Transverse colon (tissue), 4 donors: ENCODE data around the gene MTHFSD. TPM values are rescaled to one million over a fixed set of nuclear protein-coding genes. Genes with fewer than 3 reads are reported as not detected.

Source experiments
- DNase-seq: peaks from one replicate; pipeline ENCODE4 v3.0.0-alpha.2; 2019
- H3K27ac ChIP-seq, 4 donors: fragments of 200-600 bp; sonication (generic); 2 replicates each; pipeline ENCODE4 v1.5.1; 2016 to 2018; ENCODE audit warnings: inconsistent platforms in 4 of 4
- H3K27me3 ChIP-seq: fragments of 200-600 bp; sonication (generic); 2 replicates; pipeline ENCODE4 v1.5.1; 2017; ENCODE audit warnings: inconsistent platforms
- H3K36me3 ChIP-seq, 4 donors: fragments of 200-600 bp; sonication (generic); 2 replicates each; pipeline ENCODE4 v1.5.1; 2017 to 2019; ENCODE audit warnings: inconsistent platforms in 4 of 4
- H3K4me1 ChIP-seq, 4 donors: fragments of 200-600 bp; sonication (generic); 2 replicates each; pipeline ENCODE4 v1.5.1; 2017 to 2020; ENCODE audit warnings: inconsistent platforms in 4 of 4
- H3K4me3 ChIP-seq, 4 donors: fragments of 200-600 bp; sonication (generic); 1 replicate in 1 of 4; 2 replicates in 3 of 4; pipeline versions ENCODE4 v1.5.1 to v1.6.1; 2017 to 2019; ENCODE audit warnings: inconsistent platforms in 4 of 4
- H3K9me3 ChIP-seq, 2 donors: fragments of 200-600 bp; sonication (generic); 2 replicates each; pipeline ENCODE4 v1.5.1; 2017 to 2019; ENCODE audit warnings: inconsistent platforms in 2 of 2
- EP300 ChIP-seq: sonication (generic); formaldehyde crosslinking; IDR thresholded peaks from one replicate; pipeline ENCODE4 v1.6.1; 2017; ENCODE audit warnings: antibody characterized with exemption, low read depth
- POLR2A ChIP-seq: fragments of 450-650 bp; IDR thresholded peaks from one replicate; pipeline ENCODE4 v1.6.1; 2016; ENCODE audit warnings: antibody characterized with exemption, mild to moderate bottlenecking, moderate library complexity
- POLR2AphosphoS5 ChIP-seq, 3 donors: sonication (generic); formaldehyde crosslinking; IDR thresholded peaks; one replicate each; pipeline ENCODE4 v1.6.1; 2016; ENCODE audit warnings: antibody characterized with exemption in 3 of 3
- WGBS, 2 donors: methylation state at CpG; one replicate each; pipeline ENCODE4 v1.1.5; 2018; ENCODE audit warnings: low coverage in 1 of 2; 5-methylcytosine and 5-hydroxymethylcytosine counted together
- in situ Hi-C, 4 donors: fragments of 200-750 bp; cut with MboI; loops; one replicate each; pipeline versions ENCODE4 v1.15.0 to v1.15.1; 2017; ENCODE audit warnings: low sequenced_read_pairs in 3 of 4, low pct_ligation_motif_present in 1 of 4, low pct_unique_long_range_greater_than_20kb in 1 of 4
- intact Hi-C: fragments of 100-400 bp; cut with DNase I; formaldehyde crosslinking; loops from one replicate; pipeline ENCODE4 v1.15.1; 2023; ENCODE audit warnings: low total_unique reads
- total RNA-seq, 4 donors: library from RNA; depleted of rRNA; stranded (reverse); fragments of >200 nt; gene quantifications; one replicate each; pipeline ENCODE4 v1.1.0, GENCODE V29; 2016
- TF ChIP-seq, protein P1 (sequence below), 5 experiments: fragments of 200-600 bp in 3 of 5; fragments of 450-650 bp in 2 of 5; sonication (generic) in 3 of 5; IDR thresholded peaks; 1 replicate in 2 of 5; 2 replicates in 3 of 5; pipeline ENCODE4 v1.5.1; 2016 to 2017; ENCODE audit warnings: antibody characterized with exemption in 5 of 5, inconsistent platforms in 3 of 5, mild to moderate bottlenecking in 2 of 5, moderate library complexity in 1 of 5

The MTHFSD gene
- total RNA-seq, 4 donors from 2014 or later, result 25.4 to 51.1 (median 30.0) TPM

DNA sequence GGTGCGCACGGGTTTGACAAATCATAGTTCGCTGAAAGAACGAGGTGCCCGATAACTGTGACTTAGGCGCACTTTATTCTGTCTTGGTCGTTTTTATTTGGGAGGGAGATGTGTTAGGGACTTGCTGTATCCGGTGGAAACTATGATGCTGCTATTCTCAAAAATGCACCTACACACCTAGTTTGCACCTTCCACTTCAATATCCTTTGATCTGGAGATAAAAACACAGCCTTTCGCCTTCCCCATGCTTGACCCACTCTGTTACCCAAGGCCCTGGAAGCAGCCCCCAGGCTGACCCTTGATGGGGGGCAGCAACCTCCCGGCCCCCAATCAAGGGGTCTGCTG, 59.7 kb downstream of the MTHFSD start:
- WGBS, 2 donors, result 6 to 21% methylated on average over 2 to 10 of the region's 10 CpGs
- Histone ChIP-seq H3K27ac (peak overlapping the region; percentile 94 to 99 (median 96)), H3K9me3 (no peaks in the 10 kb centered on the region), H3K36me3 (no peaks in the 10 kb centered on the region), H3K27me3 (peaks cover 82% of the 10 kb centered on the region), H3K4me1 (peaks cover 3 to 26% (median 16%) of the 10 kb centered on the region in 4 donors), H3K4me3 (peak overlapping the region in 2 of 4 donors; percentile 40 to 51)
- intact Hi-C loops, result loop anchor here (2.0 to 10.0 kb wide), 2 partner anchors 33 to 71 kb away; no protein-coding TSS in a partner anchor
- TF ChIP-seq, protein P1, sequence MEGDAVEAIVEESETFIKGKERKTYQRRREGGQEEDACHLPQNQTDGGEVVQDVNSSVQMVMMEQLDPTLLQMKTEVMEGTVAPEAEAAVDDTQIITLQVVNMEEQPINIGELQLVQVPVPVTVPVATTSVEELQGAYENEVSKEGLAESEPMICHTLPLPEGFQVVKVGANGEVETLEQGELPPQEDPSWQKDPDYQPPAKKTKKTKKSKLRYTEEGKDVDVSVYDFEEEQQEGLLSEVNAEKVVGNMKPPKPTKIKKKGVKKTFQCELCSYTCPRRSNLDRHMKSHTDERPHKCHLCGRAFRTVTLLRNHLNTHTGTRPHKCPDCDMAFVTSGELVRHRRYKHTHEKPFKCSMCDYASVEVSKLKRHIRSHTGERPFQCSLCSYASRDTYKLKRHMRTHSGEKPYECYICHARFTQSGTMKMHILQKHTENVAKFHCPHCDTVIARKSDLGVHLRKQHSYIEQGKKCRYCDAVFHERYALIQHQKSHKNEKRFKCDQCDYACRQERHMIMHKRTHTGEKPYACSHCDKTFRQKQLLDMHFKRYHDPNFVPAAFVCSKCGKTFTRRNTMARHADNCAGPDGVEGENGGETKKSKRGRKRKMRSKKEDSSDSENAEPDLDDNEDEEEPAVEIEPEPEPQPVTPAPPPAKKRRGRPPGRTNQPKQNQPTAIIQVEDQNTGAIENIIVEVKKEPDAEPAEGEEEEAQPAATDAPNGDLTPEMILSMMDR (IDR thresholded peaks at IDR 0.05), result no peak
- no peak for TF ChIP-seq EP300
- TF ChIP-seq POLR2AphosphoS5 (IDR thresholded peaks at IDR 0.05), result no peak
- TF ChIP-seq POLR2A, result peak; percentile 9
- DNase-seq, result no peak
- in situ Hi-C loops, result no loop called here

DNA sequence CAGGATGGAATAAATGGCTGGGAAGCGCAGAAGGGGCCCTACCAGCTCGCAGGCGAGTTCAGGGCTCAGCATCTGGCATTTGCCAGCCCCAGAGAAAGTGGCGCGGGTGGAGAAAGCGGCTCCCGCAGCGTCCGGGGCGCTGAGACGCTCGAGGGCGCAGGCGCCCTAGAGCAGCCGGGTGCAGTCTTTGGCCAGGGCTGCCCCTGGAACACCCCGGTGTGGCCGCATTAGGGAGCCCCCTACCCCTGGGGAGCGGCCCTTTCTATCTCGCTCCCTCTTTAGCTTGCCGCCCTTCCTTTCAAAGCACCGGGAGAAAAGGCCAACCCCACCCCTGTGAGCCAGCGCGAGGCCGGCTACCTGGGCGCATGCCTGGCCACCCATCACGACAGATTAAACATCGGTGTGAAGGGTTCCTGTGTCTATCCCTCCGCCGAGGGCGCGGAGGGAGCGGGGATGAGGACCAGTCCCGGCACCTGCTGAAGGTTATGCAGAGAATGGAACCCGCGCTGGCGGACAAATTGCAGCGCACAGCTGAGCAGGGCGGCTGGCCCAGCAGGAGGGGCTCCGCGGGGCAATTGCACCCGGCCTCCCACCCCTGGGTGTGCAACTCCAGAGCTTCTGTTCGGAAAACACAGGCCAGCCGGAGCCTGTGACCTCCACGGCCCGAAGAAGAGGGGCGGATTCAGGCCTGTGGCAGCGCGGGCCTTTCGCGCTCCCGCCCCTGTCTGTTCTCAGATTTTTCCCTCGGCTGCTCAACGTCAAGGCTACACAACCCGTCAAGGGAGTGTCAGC, 60.3 kb downstream of the MTHFSD start:
- TF ChIP-seq, protein P1 (IDR thresholded peaks at IDR 0.05), result no peak
- TF ChIP-seq POLR2A (no peak), EP300 (peak; percentile 13), POLR2AphosphoS5 (IDR thresholded peaks at IDR 0.05) (peak; percentile 27 to 67 (median 57))
- intact Hi-C loops, result loop anchor here (2.0 to 10.0 kb wide), 2 partner anchors 32 to 70 kb away; no protein-coding TSS in a partner anchor

DNA sequence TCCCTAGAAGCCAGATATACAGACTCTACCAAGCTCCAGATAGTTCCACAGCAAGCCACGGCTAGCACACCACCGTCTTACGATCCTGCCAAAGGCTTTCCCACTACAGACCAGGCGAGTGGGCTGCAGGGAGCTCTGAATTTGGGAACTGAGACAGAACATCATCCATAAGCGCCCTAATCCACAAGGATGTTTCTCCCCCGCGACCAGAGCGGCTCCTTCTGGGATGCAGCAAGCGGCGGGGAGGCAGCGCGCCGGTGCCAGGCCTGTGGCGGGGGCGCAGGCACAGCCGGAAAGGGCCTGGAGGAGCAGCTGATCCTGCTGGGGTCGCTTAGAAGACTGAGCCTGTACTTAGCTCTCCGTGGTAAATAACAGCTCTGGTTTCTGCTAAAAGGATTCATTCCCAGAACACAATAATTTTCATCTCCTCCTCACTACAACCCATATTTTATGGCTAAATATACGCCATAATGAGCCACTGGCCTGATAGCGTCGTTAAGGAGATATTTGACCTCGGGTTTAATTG, 60.9 kb downstream of the MTHFSD start:
- Histone ChIP-seq H3K4me3 (peak overlapping the region in 3 of 4 donors; percentile 1 to 51 (median 40)), H3K36me3 (no peaks in the 10 kb centered on the region), H3K27ac (peak overlapping the region; percentile 94 to 99 (median 96)), H3K27me3 (peaks cover 70% of the 10 kb centered on the region), H3K9me3 (no peaks in the 10 kb centered on the region), H3K4me1 (peaks cover 3 to 26% (median 13%) of the 10 kb centered on the region in 4 donors)
- TF ChIP-seq, protein P1 (IDR thresholded peaks at IDR 0.05), result no peak
- TF ChIP-seq POLR2AphosphoS5 (IDR thresholded peaks at IDR 0.05) (no peak), EP300 (no peak), POLR2A (no peak)
- WGBS, 2 donors, result 20% methylated on average over 22 of the region's 22 CpGs; no CpG with 5 or more reads in 1 of the 2 donors
- intact Hi-C loops, result loop anchor here (2.0 to 10.0 kb wide), 2 partner anchors 31 to 69 kb away; no protein-coding TSS in a partner anchor
- in situ Hi-C loops, result no loop called here
- DNase-seq, result no peak

More for the DNA sequence above, 60.3 kb downstream of the MTHFSD start:
- Histone ChIP-seq H3K27ac (peak overlapping the region; percentile 94 to 99 (median 96)), H3K9me3 (no peaks in the 10 kb centered on the region), H3K4me1 (peaks cover 3 to 26% (median 13%) of the 10 kb centered on the region in 4 donors), H3K36me3 (no peaks in the 10 kb centered on the region), H3K4me3 (peak overlapping the region in 3 of 4 donors; percentile 1 to 51 (median 40)), H3K27me3 (peaks cover 76% of the 10 kb centered on the region)
- in situ Hi-C loops, result no loop called here
- WGBS, 2 donors, result 7 to 15% methylated on average over 3 to 54 of the region's 54 CpGs
- no peak for DNase-seq

DNA sequence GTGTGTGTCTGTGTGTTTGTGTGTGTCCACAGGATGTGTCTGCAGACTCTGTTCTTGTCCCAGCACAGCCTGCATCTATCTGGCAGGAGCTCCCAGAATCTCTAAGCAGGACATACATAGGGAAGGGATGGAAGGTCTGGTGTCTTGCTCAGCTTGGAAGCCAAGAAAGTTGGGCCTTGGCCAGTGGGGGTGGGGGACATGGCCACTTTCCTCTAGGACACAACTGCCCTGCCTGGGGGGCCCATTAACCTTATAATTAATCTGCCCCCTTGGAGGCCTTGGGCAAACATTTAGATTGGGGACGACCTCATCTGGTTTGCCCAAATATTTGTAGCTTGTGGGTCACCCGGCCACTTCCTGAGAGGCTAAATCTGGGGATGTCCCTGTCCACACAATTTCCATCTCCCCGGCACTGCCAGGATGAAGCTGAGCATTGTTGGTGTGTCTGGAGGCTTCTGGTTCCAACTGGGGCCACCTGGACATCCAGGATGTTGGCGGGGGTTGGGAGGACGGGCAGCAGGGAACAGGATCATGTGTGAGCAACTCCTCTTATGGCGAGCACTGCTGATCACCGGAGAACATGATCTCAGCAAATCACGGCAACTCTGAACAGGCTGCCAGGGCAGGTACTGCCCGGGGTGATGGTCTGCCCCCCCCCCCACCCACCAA, 61.9 kb downstream of the MTHFSD start:
- Histone ChIP-seq H3K27ac (peak overlapping the region; percentile 94 to 99 (median 96)), H3K4me3 (no peak overlapping the region), H3K27me3 (peaks cover 60% of the 10 kb centered on the region), H3K9me3 (no peaks in the 10 kb centered on the region), H3K36me3 (no peaks in the 10 kb centered on the region), H3K4me1 (peaks cover 3 to 21% (median 13%) of the 10 kb centered on the region in 4 donors)
- in situ Hi-C loops (no loop called here), intact Hi-C loops (loop anchor here (10.0 kb wide), 1 partner anchor 68 kb away; no protein-coding TSS in a partner anchor)
- WGBS, 2 donors, result 20% methylated on average over 9 of the region's 9 CpGs; no CpG with 5 or more reads in 1 of the 2 donors
- DNase-seq, result no peak
- no peak for TF ChIP-seq POLR2AphosphoS5 (IDR thresholded peaks at IDR 0.05)
- TF ChIP-seq POLR2A, result no peak
- TF ChIP-seq EP300, result no peak
- TF ChIP-seq, protein P1 (IDR thresholded peaks at IDR 0.05), result no peak
